PC-9 (cell line): Measurements from ENCODE around the gene RPA3. TPM values are rescaled to one million over a fixed set of nuclear protein-coding genes. Genes with fewer than 3 reads are reported as not detected.

Experiments used
- BruUV-seq: library from RNA; stranded (reverse); fragments of 400-500 nt; replicated peaks from 2 replicates; lab custom pipeline; 2021; lab: Mats Ljungman, UMichigan
- CTCF ChIA-PET: fragments of 300-600 bp; sonication (Branson Sonifier 250); formaldehyde crosslinking; loops from one replicate; lab custom pipeline; 2022; ENCODE audit warnings: antibody characterized with exemption; lab: Charles Lee
- POLR2A ChIA-PET: fragments of 300-600 bp; sonication (Branson Sonifier 250); formaldehyde crosslinking; loops from one replicate; lab custom pipeline; 2022; ENCODE audit warnings: antibody characterized with exemption; ENCODE audit not compliant: unreplicated experiment; lab: Charles Lee
- DNase-seq, 2 experiments: peaks; one replicate each; pipeline versions ENCODE4 v3.0.0 to v3.0.0-alpha.2; 2015 to 2022; ENCODE audit warnings: mixed read lengths in 1 of 2
- H2AFZ ChIP-seq: fragments of 200-600 bp; sonication (generic); 2 replicates; pipeline ENCODE4 v1.8.1; 2017; ENCODE audit warnings: antibody characterized with exemption
- H3F3A ChIP-seq: fragments of 200-600 bp; sonication (generic); 2 replicates; pipeline ENCODE4 v1.8.1; 2017; ENCODE audit warnings: antibody characterized with exemption, mild to moderate bottlenecking, low read depth; ENCODE audit not compliant: insufficient read depth
- H3K27ac ChIP-seq: fragments of 200-600 bp; sonication (generic); 2 replicates; pipeline ENCODE4 v1.6.1; 2016; ENCODE audit warnings: mixed run types
- H3K27me3 ChIP-seq: fragments of 200-600 bp; sonication (generic); 2 replicates; pipeline ENCODE4 v1.6.1; 2016; ENCODE audit warnings: low read depth, mixed run types; ENCODE audit not compliant: insufficient read depth
- H3K36me3 ChIP-seq: fragments of 200-600 bp; sonication (generic); 2 replicates; pipeline ENCODE4 v1.6.1; 2016; ENCODE audit warnings: low read depth, mixed run types
- H3K4me1 ChIP-seq: fragments of 200-600 bp; sonication (generic); replicated peaks from 2 replicates; pipeline ENCODE4 v1.6.1; 2016; ENCODE audit warnings: mixed run types; ENCODE audit not compliant: insufficient read depth
- H3K4me2 ChIP-seq: fragments of 200-600 bp; sonication (generic); 2 replicates; pipeline ENCODE4 v1.6.1; 2017; ENCODE audit warnings: mixed run types
- H3K4me3 ChIP-seq: fragments of 200-600 bp; sonication (generic); 2 replicates; pipeline ENCODE4 v1.6.1; 2016; ENCODE audit warnings: mixed run types
- H3K79me2 ChIP-seq: fragments of 200-600 bp; sonication (generic); 2 replicates; pipeline ENCODE4 v1.6.1; 2017; ENCODE audit warnings: low read depth, mixed run types
- H3K9me2 ChIP-seq: fragments of 200-600 bp; sonication (generic); 2 replicates; pipeline ENCODE4 v1.8.1; 2017; ENCODE audit warnings: mild to moderate bottlenecking; ENCODE audit not compliant: insufficient read depth
- H3K9me3 ChIP-seq: fragments of 200-600 bp; sonication (generic); 2 replicates; pipeline ENCODE4 v1.8.1; 2016; ENCODE audit warnings: low read depth; ENCODE audit not compliant: insufficient read depth
- H4K20me1 ChIP-seq: fragments of 200-600 bp; sonication (generic); 2 replicates; pipeline ENCODE4 v1.8.1; 2017; ENCODE audit not compliant: insufficient read depth
- EZH2 ChIP-seq: fragments of 200-600 bp; sonication (generic); IDR thresholded peaks from 2 replicates; pipeline ENCODE4 v1.8.0; 2017; ENCODE audit warnings: antibody characterized with exemption, low read depth
- intact Hi-C: fragments of 100-400 bp; cut with micrococcal nuclease; formaldehyde crosslinking; loops from one replicate; pipeline ENCODE4 v1.10.0; 2022; ENCODE audit not compliant: unreplicated experiment
- total RNA-seq: library from RNA; stranded (reverse); gene quantifications from 2 replicates; pipeline ENCODE4 v1.2.3, GENCODE V29; 2021
- TF ChIP-seq, protein P1 (sequence below): fragments of 200-600 bp; sonication (generic); conservative IDR thresholded peaks from 2 replicates; pipeline ENCODE4 v1.6.1; 2017; ENCODE audit warnings: mixed run types, antibody characterized with exemption, mild to moderate bottlenecking, moderate library complexity

The RPA3 gene
- total RNA-seq, 1 experiment from 2014 or later, result 166 TPM

DNA sequence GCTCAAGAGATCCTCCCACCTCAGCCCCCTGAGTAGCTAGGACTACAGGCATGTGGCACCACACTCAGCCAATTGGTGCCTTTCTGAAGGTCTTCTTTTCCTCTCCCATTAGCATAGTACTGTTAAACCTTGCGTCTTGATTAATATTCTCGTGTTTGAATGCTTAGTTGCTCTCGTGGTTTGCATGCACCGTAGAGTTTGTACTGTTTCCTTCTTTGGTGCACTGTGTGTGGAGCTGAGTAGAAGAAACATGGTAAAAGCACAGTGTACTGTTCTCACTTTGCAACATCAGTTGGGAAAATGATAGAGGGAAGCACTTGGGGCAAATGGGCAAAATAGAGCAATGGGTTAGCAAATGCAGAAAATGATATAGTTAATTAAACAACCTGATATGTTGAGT, 27.6 kb upstream of the RPA3 start:
- no TSS peak for BruUV-seq
- CTCF ChIA-PET, result no interaction called here

DNA sequence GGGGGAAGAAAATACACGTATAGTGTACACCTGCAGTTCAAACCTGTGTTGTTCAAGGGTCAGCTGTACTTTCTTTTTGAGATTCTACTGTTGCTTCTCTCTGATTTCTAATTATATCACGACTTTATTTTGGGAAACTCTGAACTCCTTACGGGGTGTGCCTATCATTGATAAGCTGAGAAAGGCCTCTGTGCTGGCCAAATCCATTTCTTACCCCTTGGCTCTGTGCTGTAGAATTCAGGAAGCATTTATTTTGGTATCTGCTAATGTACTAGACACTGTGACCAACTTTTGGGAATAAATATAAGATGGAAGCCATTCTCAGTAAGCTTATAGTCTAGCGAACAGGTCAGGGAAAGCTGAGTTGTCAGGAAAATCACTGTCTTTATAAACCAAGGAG, 26.9 kb upstream of the RPA3 start:
- Histone ChIP-seq H3K79me2 (no peaks in the 10 kb centered on the region), H3K4me1 (no peaks in the 10 kb centered on the region), H4K20me1 (no peaks in the 10 kb centered on the region; the same call in 1 of the 2 replicates), H3K9me3 (no peaks in the 10 kb centered on the region), H3K4me2 (no peak overlapping the region), H3K4me3 (no peak overlapping the region), H3K27ac (no peak overlapping the region), H3K27me3 (no peaks in the 10 kb centered on the region), H3K36me3 (no peaks in the 10 kb centered on the region), H3K9me2 (no peaks in the 10 kb centered on the region), H3F3A (no peaks in the 10 kb centered on the region), H2AFZ (no peak overlapping the region)
- TF ChIP-seq EZH2, result no peak
- TF ChIP-seq, protein P1, sequence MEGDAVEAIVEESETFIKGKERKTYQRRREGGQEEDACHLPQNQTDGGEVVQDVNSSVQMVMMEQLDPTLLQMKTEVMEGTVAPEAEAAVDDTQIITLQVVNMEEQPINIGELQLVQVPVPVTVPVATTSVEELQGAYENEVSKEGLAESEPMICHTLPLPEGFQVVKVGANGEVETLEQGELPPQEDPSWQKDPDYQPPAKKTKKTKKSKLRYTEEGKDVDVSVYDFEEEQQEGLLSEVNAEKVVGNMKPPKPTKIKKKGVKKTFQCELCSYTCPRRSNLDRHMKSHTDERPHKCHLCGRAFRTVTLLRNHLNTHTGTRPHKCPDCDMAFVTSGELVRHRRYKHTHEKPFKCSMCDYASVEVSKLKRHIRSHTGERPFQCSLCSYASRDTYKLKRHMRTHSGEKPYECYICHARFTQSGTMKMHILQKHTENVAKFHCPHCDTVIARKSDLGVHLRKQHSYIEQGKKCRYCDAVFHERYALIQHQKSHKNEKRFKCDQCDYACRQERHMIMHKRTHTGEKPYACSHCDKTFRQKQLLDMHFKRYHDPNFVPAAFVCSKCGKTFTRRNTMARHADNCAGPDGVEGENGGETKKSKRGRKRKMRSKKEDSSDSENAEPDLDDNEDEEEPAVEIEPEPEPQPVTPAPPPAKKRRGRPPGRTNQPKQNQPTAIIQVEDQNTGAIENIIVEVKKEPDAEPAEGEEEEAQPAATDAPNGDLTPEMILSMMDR, result no peak
- ChIA-PET POLR2A (interaction anchor here (0.6 kb wide), 1 partner anchor 416 kb away, joined by 5 read pairs; no protein-coding TSS in a partner anchor), CTCF (interaction anchor here (0.5 kb wide), 1 partner anchor 58 kb away, joined by 4 read pairs; no protein-coding TSS in a partner anchor)
- no TSS peak for BruUV-seq
- no peak for DNase-seq
- intact Hi-C loops, result no loop called here

More for the DNA sequence above, 27.6 kb upstream of the RPA3 start:
- H3K27ac ChIP-seq, result no peak overlapping the region
- no peak for DNase-seq
- H3K27me3 ChIP-seq, result no peaks in the 10 kb centered on the region
- H3F3A ChIP-seq, result no peaks in the 10 kb centered on the region
- POLR2A ChIA-PET, result no interaction called here
- H3K79me2 ChIP-seq, result no peaks in the 10 kb centered on the region
- no peaks in the 10 kb centered on the region; the same call in 1 of the 2 replicates for H4K20me1 ChIP-seq
- TF ChIP-seq EZH2, result no peak
- TF ChIP-seq, protein P1, result no peak
- intact Hi-C loops, result no loop called here
- H3K9me3 ChIP-seq, result no peaks in the 10 kb centered on the region
- H3K4me3 ChIP-seq, result no peak overlapping the region
- no peak overlapping the region for H2AFZ ChIP-seq
- H3K9me2 ChIP-seq, result no peaks in the 10 kb centered on the region
- no peaks in the 10 kb centered on the region for H3K36me3 ChIP-seq
- no peaks in the 10 kb centered on the region for H3K4me1 ChIP-seq
- no peak overlapping the region for H3K4me2 ChIP-seq

DNA sequence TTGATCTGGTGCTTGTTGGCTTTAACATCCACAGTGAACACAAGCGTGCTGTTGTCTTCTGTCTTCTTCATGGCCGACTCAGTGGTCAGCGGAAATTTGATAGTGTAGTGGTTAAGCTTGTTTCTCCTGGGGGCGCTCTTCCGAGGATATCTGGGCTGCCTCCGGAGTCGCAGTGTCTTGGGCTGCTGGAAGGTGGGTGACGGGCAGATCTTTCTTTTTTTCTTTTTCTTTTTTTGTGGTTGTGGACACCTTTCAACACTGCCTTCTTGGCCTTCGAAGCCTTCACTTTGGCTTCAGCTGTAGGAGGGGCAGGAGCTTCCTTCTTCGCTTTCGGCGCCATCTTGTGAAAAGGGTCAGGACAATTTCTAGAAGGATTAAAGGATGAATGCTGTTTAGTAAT, 23.8 kb upstream of the RPA3 start:
- H3K4me1 ChIP-seq, result peaks cover 14% of the 10 kb centered on the region
- POLR2A ChIA-PET, result no interaction called here

More for the DNA sequence above, 23.8 kb upstream of the RPA3 start:
- no peaks in the 10 kb centered on the region for H3K9me2 ChIP-seq
- H2AFZ ChIP-seq, result no peak overlapping the region
- H3K27me3 ChIP-seq, result no peaks in the 10 kb centered on the region
- H3K79me2 ChIP-seq, result no peaks in the 10 kb centered on the region
- DNase-seq, result no peak
- intact Hi-C loops, result no loop called here
- CTCF ChIA-PET, result no interaction called here
- H3K27ac ChIP-seq, result no peak overlapping the region
- BruUV-seq, result no TSS peak
- no peaks in the 10 kb centered on the region for H3K9me3 ChIP-seq
- no peaks in the 10 kb centered on the region for H3K36me3 ChIP-seq
- no peaks in the 10 kb centered on the region; the same call in 1 of the 2 replicates for H4K20me1 ChIP-seq
- H3K4me3 ChIP-seq, result no peak overlapping the region
- TF ChIP-seq, protein P1, result no peak
- TF ChIP-seq EZH2, result no peak
- H3K4me2 ChIP-seq, result no peak overlapping the region
- H3F3A ChIP-seq, result no peaks in the 10 kb centered on the region
